Measurements from ENCODE around the gene GREB1L.

GREB1L gene

DNA sequence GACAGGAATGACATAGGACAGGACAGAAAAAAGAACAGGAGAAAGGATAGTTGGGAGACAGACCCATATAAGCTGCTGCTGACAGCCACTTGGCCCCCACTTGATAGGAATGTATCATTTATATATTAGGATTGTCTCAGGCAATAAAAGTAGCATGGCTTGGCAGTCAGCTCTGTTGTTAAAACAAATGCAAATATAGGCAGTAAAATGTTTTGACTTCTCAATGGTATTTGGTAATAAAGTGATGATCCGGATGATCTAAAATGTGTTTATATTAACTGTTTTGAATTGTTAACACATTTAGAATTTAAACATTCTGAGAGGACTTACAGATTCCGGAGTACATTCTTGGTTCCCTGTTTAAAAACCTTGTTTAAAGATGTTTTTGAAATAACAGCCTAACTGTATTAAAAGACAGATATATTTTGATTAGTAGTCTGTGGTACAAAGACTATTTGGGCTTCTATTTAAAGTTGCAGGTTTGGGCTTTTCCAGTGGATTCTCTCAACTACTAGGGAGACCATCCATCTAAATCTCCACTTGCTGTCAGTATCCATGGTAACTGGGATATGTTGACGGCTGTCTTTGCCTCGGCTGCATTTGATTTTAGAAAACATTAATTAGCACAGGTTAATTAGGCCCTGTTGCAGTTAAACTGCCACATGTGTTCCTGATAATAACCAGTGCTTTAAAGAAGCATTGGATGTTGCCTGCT, 210.9 kb downstream of the GREB1L start:
- no peak for DNase-seq (ENCODE audit: low read depth, low spot score)
- Histone ChIP-seq H3K9me3 (ENCODE audit: insufficient read depth, low read length) (no peaks in the 10 kb centered on the region), H3K36me3 (ENCODE audit: insufficient read depth, insufficient read length, low read length) (no peaks in the 10 kb centered on the region), H3K9ac (ENCODE audit: insufficient read length, low read depth) (no peak overlapping the region), H3K4me1 (ENCODE audit: insufficient read depth, insufficient read length) (no peaks in the 10 kb centered on the region), H3K27me3 (ENCODE audit: insufficient read depth, insufficient read length) (no peaks in the 10 kb centered on the region), H3K4me3 (ENCODE audit: insufficient read length, low read depth) (no peak overlapping the region)
- no peak for TF ChIP-seq SUZ12 (IDR thresholded peaks at IDR 0.05; ENCODE audit: extremely low read depth, insufficient read depth, insufficient read length)
- no peak for TF ChIP-seq YY1 (IDR thresholded peaks at IDR 0.05; ENCODE audit: insufficient read depth, insufficient read length)
- TF ChIP-seq ZNF274 (IDR thresholded peaks at IDR 0.05; ENCODE audit: low read depth, low read length): no peak

DNA sequence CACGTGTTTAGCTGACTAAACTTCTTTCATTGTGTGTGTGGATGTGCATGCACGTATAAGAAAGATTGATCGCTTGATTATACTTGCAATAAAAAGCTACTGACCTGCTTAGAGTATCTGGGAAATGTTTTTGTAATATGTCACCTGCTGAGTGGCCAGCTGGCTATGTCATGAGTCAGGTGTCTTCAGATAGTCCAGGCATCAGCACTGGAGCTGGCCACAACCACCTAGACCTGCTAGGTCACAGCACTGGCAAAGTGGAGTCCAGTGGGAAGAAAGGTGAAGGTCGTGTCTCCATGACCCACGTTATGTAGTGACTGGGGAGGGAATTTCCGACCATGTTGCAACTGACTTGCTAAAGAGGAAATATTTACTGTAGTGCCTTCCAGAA, 211.5 kb downstream of the GREB1L start:
- Histone ChIP-seq H3K4me1 (ENCODE audit: insufficient read depth, insufficient read length) (no peaks in the 10 kb centered on the region), H3K9me3 (ENCODE audit: insufficient read depth, low read length) (no peaks in the 10 kb centered on the region), H3K9ac (ENCODE audit: insufficient read length, low read depth) (no peak overlapping the region), H3K4me3 (ENCODE audit: insufficient read length, low read depth) (no peak overlapping the region), H3K27me3 (ENCODE audit: insufficient read depth, insufficient read length) (no peaks in the 10 kb centered on the region), H3K36me3 (ENCODE audit: insufficient read depth, insufficient read length, low read length) (no peaks in the 10 kb centered on the region)
- DNase-seq (ENCODE audit: low read depth, low spot score): no peak
- no peak for TF ChIP-seq SUZ12 (IDR thresholded peaks at IDR 0.05; ENCODE audit: extremely low read depth, insufficient read depth, insufficient read length)
- TF ChIP-seq YY1 (IDR thresholded peaks at IDR 0.05; ENCODE audit: insufficient read depth, insufficient read length): no peak
- no peak for TF ChIP-seq ZNF274 (IDR thresholded peaks at IDR 0.05; ENCODE audit: low read depth, low read length)

DNA sequence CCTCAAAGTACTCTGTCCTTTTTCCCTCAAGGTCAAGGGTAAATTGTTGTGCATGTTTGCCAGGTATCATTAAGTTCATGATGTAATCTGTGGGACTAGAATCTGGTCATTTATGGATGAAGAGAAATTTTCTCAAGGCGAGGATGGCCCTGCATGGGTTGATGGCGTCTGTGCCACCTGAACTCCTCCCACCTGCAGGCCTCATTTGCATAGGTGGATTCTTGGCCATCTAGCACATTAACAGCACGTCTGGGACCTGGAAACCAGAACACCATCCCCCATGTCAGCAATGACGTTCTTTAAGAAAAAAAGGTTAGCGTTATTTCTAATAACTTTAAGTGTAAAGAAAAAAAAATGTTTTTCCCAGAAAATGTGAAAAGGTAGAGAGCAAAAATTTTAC, 212.7 kb downstream of the GREB1L start:
- H3K9ac ChIP-seq (ENCODE audit: insufficient read length, low read depth): no peak overlapping the region
- no peak for DNase-seq (ENCODE audit: low read depth, low spot score)
- TF ChIP-seq SUZ12 (IDR thresholded peaks at IDR 0.05; ENCODE audit: extremely low read depth, insufficient read depth, insufficient read length) (no peak), YY1 (IDR thresholded peaks at IDR 0.05; ENCODE audit: insufficient read depth, insufficient read length) (no peak), ZNF274 (IDR thresholded peaks at IDR 0.05; ENCODE audit: low read depth, low read length) (no peak)
- H3K4me1 ChIP-seq (ENCODE audit: insufficient read depth, insufficient read length): no peaks in the 10 kb centered on the region
- H3K4me3 ChIP-seq (ENCODE audit: insufficient read length, low read depth): no peak overlapping the region
- no peaks in the 10 kb centered on the region for H3K36me3 ChIP-seq (ENCODE audit: insufficient read depth, insufficient read length, low read length)
- no peaks in the 10 kb centered on the region for H3K27me3 ChIP-seq (ENCODE audit: insufficient read depth, insufficient read length)
- no peaks in the 10 kb centered on the region for H3K9me3 ChIP-seq (ENCODE audit: insufficient read depth, low read length)

DNA sequence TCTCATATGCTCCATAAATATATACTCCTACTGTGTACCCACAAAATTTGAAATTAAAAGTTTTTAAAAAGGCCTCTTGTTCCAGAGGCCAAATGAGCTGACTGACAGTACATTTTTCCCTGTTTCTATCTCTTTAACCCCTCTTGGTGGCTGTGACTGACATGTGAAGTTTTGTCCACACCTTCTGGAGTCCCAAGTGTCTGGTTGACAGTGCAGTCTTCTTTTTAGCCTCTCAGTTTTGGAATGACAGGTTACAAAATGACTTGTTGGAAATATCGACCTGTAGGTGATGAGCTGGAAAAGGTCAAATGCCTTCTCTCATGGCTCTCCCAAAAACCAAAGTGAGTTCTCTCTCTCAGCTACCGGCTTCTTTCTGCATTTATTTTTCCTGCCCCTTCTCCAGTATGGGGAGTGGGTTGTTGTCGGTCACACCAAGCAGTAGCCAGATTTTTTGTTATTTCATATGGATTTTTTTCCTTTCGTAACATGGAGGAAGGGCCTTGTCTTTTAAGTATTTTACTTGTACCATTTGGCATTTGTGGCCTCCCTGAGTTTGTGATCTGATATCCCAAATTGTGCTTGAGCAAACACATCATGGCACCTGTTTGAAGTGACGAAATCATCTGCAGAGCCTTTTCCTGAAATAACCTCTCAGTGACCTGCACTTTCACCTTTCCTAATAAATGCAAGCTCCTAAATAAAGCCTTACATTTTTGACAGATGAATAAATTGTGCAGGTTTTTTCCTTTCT, 214.6 kb downstream of the GREB1L start:
- Histone ChIP-seq H3K27me3 (ENCODE audit: insufficient read depth, insufficient read length) (no peaks in the 10 kb centered on the region), H3K4me1 (ENCODE audit: insufficient read depth, insufficient read length) (no peaks in the 10 kb centered on the region), H3K9ac (ENCODE audit: insufficient read length, low read depth) (no peak overlapping the region), H3K4me3 (ENCODE audit: insufficient read length, low read depth) (no peak overlapping the region), H3K9me3 (ENCODE audit: insufficient read depth, low read length) (no peaks in the 10 kb centered on the region), H3K36me3 (ENCODE audit: insufficient read depth, insufficient read length, low read length) (no peaks in the 10 kb centered on the region)
- TF ChIP-seq SUZ12 (IDR thresholded peaks at IDR 0.05; ENCODE audit: extremely low read depth, insufficient read depth, insufficient read length) (no peak), YY1 (IDR thresholded peaks at IDR 0.05; ENCODE audit: insufficient read depth, insufficient read length) (no peak), ZNF274 (IDR thresholded peaks at IDR 0.05; ENCODE audit: low read depth, low read length) (no peak)
- no peak for DNase-seq (ENCODE audit: low read depth, low spot score)

DNA sequence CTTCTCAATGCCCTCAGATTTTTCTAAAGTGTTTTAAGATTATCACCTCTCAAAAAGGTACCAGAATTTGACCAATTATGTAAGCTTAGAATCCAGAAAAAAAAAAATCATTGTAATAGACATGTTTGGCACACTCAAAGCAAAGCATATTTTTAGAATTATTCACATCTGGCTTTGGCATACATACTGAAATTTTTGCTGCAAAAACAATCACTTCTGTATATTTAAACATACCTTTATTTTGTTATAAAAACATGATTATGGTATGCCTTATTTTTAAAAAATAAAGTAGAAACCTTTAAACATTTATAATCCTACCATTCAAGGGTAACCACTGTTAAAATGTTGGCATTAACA, 215.1 kb downstream of the GREB1L start:
- H3K36me3 ChIP-seq (ENCODE audit: insufficient read depth, insufficient read length, low read length): no peaks in the 10 kb centered on the region
- H3K9me3 ChIP-seq (ENCODE audit: insufficient read depth, low read length): no peaks in the 10 kb centered on the region
- no peaks in the 10 kb centered on the region for H3K27me3 ChIP-seq (ENCODE audit: insufficient read depth, insufficient read length)
- no peak for TF ChIP-seq YY1 (IDR thresholded peaks at IDR 0.05; ENCODE audit: insufficient read depth, insufficient read length)
- TF ChIP-seq ZNF274 (IDR thresholded peaks at IDR 0.05; ENCODE audit: low read depth, low read length): no peak
- TF ChIP-seq SUZ12 (IDR thresholded peaks at IDR 0.05; ENCODE audit: extremely low read depth, insufficient read depth, insufficient read length): no peak
- no peak for DNase-seq (ENCODE audit: low read depth, low spot score)
- H3K4me1 ChIP-seq (ENCODE audit: insufficient read depth, insufficient read length): no peaks in the 10 kb centered on the region
- H3K9ac ChIP-seq (ENCODE audit: insufficient read length, low read depth): no peak overlapping the region
- H3K4me3 ChIP-seq (ENCODE audit: insufficient read length, low read depth): no peak overlapping the region

DNA sequence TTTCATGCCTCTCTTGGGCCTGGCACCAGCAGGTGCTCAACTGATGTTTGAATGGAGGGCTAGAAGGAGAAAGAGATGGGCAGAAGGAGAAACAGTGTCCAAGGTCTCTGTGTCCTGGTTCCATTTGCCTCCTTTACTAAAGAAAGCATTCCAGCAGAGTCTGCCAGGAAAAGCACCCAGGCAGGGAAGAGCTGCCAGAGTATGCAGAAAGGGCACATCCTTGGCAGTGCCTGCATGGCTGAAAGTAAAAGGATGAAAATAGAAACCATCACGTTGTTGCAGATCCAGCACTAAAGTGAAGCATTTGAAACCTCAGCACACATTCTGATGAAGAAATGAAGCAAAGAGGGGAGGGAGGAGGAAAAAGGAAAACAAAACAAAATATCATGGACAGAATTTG, 216.3 kb downstream of the GREB1L start:
- Histone ChIP-seq H3K9ac (ENCODE audit: insufficient read length, low read depth) (no peak overlapping the region), H3K4me3 (ENCODE audit: insufficient read length, low read depth) (no peak overlapping the region), H3K36me3 (ENCODE audit: insufficient read depth, insufficient read length, low read length) (no peaks in the 10 kb centered on the region), H3K4me1 (ENCODE audit: insufficient read depth, insufficient read length) (no peaks in the 10 kb centered on the region), H3K27me3 (ENCODE audit: insufficient read depth, insufficient read length) (no peaks in the 10 kb centered on the region), H3K9me3 (ENCODE audit: insufficient read depth, low read length) (no peaks in the 10 kb centered on the region)
- TF ChIP-seq YY1 (IDR thresholded peaks at IDR 0.05; ENCODE audit: insufficient read depth, insufficient read length) (no peak), ZNF274 (IDR thresholded peaks at IDR 0.05; ENCODE audit: low read depth, low read length) (no peak), SUZ12 (IDR thresholded peaks at IDR 0.05; ENCODE audit: extremely low read depth, insufficient read depth, insufficient read length) (no peak)
- DNase-seq (ENCODE audit: low read depth, low spot score): no peak

DNA sequence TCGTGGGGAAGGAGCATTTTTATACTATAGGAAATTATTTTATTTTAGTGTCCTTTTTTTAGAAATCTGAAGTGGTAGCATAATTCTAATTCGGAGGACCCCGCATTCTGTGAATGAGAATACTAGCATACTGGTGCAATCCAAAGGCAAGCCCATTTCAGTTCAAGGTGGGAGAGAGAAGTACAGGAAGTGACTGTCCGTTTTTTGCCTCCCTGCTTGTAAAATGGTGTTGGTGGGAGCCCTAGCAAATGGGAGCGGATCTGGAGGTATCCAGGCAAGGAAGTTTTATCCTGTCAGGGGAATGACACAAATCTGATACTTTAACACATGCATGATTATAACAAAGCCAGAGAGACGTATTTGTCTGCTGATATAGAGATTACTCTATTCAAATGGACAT, 216.8 kb downstream of the GREB1L start:
- no peak for DNase-seq (ENCODE audit: low read depth, low spot score)

More for the DNA sequence above, 216.8 kb downstream of the GREB1L start:
- no peak overlapping the region for H3K4me3 ChIP-seq (ENCODE audit: insufficient read length, low read depth)
- no peaks in the 10 kb centered on the region for H3K9me3 ChIP-seq (ENCODE audit: insufficient read depth, low read length)
- H3K36me3 ChIP-seq (ENCODE audit: insufficient read depth, insufficient read length, low read length): no peaks in the 10 kb centered on the region
- H3K4me1 ChIP-seq (ENCODE audit: insufficient read depth, insufficient read length): no peaks in the 10 kb centered on the region
- H3K9ac ChIP-seq (ENCODE audit: insufficient read length, low read depth): no peak overlapping the region
- H3K27me3 ChIP-seq (ENCODE audit: insufficient read depth, insufficient read length): no peaks in the 10 kb centered on the region
- TF ChIP-seq ZNF274 (IDR thresholded peaks at IDR 0.05; ENCODE audit: low read depth, low read length) (no peak), SUZ12 (IDR thresholded peaks at IDR 0.05; ENCODE audit: extremely low read depth, insufficient read depth, insufficient read length) (no peak), YY1 (IDR thresholded peaks at IDR 0.05; ENCODE audit: insufficient read depth, insufficient read length) (no peak)
